GM21619 (cell line): Measurements from ENCODE around the gene A3GALT2.
"Not testable (repeated sequence)": the region's sequence is repeated elsewhere in the genome, so short reads cannot be mapped to it uniquely, and the experiment has no call there.

ENCODE experiments used
- ATAC-seq: cut with Tn5 transposase; IDR thresholded peaks from one replicate; pipeline ENCODE4 v1.9.1; 2021; ENCODE audit not compliant: unreplicated experiment

The A3GALT2 gene

DNA sequence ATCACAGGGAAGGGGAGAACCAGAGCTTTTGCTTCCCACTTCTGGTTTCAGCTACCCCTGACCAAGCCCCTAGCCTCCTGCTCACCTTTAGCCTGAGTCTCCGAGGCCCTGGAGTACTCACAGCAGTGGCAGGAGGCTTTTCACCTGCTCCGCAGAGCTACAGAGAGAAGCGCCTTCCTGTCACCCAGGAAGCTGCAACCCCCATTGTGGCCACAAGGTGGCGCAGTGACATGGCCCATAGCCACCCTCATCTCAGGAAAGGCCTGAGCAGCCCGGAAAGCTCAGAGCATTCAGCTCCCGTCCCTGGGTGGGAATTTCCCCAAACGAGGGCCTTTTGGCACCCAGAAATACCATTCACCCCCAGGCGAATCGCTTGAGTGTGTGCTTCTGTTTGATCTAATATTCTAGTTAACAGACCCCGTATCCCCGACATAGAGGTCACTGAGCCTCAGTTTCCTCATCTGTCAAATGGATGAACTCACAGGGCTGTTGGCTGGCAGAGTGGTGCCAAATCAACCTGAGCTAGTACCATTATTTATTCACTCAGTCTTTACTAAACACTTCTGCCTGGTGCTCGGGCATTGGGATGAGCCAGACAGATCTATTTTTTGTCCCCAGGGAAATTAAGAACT is 25.3 kb downstream of the A3GALT2 start:
- no peak for ATAC-seq

DNA sequence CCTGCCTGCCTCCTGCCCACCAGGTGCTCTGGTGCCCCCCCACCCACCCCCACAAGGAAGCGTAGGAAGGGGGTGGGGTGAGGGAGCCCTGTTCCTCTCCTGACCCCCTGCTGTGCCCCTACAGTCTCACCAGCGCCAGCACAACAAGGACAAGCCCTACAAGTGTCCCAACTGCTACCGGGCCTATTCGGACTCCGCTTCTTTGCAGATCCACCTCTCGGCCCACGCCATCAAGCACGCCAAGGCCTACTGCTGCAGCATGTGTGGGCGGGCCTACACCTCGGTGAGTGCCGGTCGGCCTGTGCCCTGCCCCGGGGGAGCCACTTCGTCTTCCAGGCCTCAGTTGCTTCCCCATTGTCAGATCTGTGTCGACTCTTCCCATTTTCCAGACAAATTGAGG is 25.9 kb downstream of the A3GALT2 start:
- no peak for ATAC-seq

DNA sequence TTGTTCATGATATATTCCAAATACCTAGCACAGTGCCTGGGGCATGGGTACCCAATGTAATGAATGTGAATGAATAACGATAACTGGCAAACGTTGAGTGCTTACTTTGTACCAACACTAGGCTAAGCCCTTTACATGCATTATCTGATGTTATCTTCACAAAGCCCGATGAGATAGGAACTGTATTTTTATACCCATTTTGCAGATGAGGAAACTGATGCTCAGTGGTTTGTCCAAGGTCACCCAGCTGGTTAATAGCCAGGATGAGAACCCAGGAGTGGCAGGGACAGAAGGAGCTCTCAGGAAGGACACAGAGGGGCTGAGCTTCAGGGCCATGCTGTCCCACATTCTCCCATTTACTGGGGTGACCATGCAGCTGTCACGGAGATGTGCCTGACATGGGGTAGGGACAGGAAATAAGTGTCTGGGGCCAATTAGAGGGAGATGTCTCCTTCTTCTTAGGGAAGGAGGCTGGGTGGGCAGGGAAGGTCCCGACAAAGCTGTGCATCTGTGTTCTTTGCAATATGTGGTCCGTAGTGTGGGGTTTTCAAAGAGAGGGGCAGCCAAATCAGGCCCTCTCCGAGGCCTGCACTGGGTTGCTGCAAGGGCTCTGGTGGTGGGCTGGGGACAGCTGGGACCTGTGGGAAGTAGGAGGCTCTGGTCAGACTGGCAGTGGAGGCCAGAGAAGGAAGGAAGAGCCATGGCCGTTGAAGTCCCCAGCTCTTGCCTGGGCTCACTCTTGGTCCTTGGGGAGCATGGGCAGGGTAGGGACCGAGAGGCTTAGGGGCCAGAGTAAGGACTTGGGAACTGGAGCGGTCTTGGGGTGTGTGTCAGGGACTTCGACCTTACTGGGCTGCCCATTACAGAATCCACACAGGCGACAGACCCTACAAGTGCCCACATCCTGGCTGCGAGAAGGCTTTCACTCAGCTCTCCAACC is 26.6 kb downstream of the A3GALT2 start:
- ATAC-seq = no peak

DNA sequence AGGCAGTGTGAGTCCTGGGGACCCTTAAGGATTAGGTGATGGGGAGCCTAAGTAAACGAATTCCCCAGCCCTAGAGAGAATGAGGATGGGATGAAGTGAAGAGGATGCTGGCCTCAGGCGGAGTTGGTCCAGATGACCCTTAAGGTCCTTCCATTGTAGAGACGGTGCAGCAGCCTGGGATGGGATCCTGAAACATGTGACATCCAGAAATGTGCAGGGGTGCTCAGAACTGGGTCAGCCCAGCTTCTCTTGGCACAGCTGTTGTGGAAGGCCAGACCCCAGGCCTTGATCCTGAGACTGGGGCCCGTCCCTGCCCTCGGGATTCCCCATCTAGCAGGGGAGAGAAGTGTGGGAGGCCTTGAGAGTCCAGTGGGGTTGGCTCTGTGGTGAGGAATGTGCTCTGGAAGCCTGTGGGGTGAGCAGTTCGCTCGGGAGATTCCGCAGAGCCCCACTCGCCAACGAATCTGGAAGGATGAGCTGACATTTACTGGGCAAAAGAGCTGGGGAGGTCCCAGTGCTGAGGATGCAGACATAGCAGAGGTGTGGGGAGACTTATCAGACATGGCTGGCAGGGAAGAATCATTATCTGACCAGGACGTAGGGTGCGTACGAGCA is 28.1 kb downstream of the A3GALT2 start:
- no peak for ATAC-seq

DNA sequence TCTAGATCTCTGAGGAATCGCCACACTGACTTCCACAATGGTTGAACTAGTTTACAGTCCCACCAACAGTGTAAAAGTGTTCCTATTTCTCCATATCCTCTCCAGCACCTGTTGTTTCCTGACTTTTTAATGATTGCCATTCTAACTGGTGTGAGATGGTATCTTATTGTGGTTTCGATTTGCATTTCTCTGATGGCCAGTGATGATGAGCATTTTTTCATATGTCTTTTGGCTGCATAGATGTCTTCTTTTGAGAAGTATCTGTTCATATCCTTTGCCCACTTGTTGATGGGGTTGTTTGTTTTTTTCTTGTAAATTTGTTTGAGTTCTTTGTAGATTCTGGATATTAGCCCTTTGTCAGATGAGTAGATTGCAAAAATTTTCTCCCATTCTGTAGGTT is 30.3 kb downstream of the A3GALT2 start:
- ATAC-seq = not testable (repeated sequence)

DNA sequence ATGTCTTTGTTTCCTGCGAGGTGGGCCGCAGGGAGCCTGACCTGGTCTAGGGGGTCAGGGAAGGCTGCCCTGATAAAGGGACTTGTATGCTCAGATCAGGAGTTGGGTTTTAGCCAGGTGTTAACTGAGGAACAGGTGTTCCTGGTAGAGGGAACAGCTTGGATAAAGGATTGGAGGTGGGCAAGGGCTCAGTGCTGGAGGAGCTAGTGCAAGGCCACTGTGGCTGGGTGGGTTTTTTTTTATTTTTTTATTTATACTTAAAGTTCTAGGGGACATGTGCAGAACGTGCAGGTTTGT is 31.1 kb downstream of the A3GALT2 start:
- no peak for ATAC-seq

DNA sequence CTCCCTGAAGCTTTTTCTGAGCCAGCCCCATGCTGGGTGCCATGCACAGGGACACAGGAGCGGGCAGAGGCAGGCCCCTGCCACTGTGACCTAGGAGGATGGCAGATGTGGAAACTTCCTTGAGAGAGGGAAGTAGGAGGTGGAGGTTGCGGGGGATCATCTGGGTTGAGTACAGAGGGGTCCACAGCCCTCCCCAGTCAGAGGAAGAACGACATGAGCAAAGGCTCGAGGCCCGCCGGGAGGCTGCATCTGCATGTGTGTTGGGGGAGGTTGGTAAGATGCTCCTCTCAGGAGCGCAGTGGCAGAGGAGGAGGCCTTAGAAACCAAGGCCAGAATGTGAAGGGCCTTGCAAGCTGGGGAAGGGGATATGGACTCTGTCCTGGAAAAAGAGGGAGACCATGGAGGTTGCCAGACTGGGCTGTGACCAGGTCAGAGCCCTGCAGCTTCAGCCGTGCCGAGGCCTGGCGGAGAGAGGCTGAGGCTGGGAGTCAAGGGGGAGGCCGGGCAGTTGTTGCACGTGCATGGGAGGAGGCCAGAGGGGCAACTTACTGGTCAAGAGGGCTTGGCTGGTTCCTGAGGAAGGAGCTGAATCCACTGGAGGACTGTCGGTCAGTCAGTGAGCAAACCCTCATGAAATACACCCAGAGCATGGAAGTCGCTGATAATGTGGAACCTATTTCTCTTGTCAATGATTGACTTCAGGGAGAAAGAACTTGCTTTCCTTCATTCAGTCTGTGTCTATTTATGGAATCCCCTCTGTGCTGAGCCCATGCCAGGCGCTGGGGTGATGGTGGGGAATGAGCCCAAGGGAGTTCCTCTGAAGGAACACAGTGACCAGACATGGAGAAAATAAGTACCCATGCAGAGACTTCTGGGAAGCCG is 31.7 kb downstream of the A3GALT2 start:
- ATAC-seq = no peak

DNA sequence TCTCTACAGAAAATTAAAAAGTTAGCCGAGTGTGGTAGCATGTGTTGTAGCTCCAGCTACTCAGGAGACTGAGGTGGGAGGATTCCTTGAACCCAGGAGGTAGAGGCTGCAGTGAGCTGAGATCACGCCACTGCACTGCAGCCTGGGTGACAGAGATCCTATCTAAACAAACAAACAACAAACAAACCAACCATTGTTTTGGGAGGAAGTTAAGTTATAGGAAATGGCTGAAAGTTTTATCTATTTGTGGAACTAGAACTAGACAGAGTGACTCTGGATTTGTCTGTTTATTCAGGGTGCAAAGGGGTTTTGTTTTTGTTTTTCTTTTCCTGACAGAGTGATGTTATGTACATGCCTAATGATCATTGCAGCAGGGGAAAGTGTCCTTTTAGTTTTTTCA is 33.6 kb downstream of the A3GALT2 start:
- no peak for ATAC-seq

DNA sequence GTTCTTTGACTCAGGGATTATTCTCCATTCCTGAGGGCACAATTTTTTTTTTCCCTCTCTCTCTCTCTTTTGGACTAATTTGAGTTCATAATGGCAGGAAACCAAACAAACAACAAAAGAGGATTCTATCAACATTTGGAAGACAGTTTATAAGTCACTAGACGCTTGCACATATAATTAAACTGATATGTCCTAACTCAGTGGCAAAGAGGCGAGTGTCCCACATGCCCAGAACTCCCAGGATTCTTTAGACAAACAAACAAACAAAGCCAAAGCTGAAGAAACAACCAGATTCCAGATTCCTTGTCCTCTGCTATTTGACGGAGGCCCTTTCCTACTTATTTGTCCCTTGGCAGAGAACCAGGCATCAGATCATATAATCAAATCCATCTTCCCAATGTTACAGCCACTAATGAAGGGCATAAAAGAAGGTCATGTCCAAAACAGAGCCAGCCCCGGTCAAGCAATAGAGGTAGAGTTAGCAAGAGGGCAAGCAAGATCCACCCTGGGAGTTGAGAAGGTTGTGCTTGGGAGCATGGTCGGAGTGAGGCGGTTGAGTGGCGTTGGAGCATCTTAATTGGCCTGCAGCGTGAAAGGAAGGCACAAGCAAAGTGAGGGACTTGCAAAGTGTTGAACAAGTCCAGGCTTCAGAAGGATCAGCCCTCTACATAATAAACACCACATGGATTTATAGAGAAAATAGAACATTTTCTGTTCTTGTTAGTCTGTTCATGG is 34.3 kb downstream of the A3GALT2 start:
- no peak for ATAC-seq

DNA sequence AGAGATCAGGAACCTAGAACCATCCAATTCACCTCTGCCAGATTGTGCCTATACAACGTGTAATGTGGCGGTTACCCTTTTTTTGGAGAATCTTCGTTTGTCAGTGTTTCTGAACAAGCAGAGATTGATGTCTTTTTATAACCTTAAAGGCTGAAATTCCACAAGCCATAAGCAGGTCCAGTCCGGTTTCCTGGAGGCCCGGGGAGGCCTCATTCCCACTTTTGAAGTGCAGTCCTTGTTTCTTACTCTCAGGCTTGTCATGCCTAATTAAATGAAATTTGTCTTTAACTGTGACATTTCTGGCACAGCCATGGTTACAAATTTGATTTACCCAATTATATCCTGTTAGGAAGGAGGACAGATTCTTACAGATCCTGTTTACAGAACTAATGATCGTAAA is 36.8 kb downstream of the A3GALT2 start:
- ATAC-seq = no peak

DNA sequence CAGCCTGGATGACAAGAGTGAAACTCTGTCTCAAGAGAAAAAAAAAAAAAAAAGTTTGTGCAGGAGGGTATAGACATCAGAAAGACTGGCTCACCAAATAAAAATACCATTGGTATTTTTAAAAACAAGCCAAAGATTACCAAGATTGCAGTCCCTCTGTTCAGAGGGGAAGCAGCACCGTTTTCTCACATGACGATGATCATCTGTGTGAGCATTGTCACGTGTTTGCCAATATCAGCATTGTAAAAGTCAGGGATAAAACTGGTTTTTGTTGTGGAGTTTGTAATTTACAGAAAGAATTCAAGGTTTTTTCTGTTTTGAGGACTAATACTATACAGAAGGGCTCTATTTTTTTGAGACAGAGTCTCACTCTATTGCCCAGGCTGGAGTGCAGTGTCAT is 38.1 kb downstream of the A3GALT2 start:
- ATAC-seq = no peak

DNA sequence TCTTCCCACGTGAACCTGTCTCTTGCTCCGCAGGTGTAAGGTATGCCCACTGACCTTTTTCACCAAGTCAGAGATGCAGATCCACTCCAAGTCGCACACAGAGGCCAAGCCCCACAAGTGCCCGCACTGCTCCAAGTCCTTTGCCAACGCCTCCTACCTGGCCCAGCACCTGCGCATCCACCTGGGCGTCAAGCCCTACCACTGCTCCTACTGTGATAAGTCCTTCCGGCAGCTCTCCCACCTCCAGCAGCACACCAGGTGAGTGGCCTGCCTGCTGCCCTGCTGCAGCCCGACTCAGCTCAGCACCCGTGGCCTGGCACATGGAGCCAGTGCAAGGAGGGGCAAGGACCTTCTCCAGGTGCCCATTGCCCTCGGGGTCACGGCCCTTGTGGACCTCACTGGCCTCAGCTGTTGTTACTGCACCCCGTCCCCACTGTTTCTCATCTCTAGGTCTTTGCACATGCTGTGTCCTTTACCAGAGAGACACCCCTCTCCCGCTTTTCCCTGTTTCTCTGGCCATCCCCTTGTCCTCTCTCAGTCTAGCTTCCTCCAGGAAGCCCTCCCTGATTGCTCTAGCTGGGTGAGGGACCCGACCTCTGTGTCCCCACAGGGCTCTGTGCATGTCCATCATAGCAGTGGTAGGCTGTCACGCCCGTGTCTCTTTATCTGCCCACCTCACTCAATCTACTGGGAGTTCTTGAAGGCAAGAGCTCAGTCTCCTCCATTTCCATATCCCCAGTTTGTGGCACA is 39.2 kb downstream of the A3GALT2 start:
- ATAC-seq = no peak

DNA sequence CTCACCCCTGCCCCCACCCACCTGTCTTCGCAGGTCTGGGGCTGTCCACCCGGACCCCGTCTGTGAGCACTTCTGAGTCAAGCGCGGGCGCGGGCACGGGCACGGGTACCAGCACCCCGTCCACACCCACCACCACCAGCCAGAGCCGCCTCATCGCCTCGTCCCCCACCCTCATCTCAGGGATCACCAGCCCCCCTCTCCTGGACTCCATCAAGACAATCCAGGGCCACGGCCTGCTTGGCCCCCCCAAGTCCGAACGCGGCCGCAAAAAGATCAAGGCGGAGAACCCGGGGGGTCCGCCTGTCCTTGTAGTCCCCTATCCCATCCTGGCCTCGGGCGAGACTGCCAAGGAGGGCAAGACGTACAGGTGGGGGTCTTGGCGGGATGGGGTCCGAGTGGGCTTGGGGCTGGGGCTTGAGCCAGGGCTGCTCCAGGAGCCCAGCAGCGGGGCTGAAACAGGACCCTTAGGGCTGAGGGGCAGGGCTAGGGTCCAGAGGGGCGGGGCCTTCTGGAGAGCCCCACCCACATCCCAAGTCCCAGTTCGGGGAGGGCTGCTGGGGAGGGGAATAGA is 40.7 kb downstream of the A3GALT2 start:
- ATAC-seq = no peak

DNA sequence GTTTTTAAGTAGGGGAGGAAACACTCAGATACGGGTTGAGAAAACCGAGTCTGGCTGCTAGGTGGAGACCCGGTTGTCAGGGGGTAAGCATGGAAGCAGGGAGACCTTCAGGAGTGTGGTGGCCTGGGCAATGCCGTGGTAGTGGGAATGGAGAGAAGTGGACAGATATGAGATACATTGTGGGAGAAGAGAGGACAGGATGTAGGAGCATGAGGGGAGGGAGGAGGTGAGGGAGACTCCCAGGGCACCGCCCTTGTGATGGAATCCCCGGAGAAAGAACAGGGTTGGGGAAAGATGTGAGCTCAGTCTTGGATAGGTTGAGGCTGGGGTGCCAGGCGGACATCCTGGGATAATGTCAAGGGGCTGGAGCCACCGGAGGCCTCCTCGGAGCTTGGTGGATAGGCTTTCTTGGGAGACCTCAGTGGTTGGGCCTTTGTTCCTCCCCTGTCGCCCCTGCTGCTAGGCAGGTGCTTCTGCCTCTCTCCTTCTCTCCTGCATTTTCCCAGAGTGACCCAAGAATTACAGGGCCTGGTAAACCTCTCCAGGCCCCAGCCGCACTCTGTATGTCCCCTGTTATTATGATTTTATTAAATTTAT is 43.3 kb downstream of the A3GALT2 start:
- no peak for ATAC-seq

DNA sequence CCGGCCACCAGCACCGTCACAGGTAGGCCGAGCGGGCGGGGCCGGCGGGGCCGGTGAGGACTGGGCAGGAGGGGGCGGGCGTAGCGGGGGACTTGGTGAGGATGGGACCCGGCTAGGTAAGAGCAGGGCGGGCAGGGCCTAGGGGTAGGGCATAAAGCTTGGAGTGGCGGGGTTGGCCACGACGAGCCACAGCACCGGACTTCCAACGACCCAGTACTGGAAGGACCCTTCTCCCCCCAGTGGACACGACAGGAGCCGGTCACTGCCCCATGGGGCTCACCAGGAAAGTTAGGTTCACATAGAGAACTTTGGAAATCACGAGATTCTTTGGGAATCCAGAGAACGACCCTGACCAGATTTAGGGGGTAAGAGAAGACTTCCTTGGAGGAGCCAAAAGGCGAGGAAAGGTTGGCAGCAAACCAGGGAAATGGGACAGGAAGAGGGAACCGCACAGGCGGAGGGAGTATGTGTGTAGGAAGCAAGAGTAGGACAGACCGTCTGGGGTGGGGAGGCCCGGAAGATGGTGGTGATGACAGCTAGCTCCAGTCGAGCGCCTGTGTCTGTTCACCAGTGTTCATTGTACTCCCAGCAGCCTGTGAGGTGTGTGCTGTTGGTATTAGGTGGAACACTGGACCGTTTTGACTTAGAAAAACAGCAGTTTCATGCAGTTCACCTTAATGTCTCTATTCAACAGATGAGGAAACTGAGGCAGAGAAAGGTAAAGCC is 44.2 kb downstream of the A3GALT2 start:
- no peak for ATAC-seq

DNA sequence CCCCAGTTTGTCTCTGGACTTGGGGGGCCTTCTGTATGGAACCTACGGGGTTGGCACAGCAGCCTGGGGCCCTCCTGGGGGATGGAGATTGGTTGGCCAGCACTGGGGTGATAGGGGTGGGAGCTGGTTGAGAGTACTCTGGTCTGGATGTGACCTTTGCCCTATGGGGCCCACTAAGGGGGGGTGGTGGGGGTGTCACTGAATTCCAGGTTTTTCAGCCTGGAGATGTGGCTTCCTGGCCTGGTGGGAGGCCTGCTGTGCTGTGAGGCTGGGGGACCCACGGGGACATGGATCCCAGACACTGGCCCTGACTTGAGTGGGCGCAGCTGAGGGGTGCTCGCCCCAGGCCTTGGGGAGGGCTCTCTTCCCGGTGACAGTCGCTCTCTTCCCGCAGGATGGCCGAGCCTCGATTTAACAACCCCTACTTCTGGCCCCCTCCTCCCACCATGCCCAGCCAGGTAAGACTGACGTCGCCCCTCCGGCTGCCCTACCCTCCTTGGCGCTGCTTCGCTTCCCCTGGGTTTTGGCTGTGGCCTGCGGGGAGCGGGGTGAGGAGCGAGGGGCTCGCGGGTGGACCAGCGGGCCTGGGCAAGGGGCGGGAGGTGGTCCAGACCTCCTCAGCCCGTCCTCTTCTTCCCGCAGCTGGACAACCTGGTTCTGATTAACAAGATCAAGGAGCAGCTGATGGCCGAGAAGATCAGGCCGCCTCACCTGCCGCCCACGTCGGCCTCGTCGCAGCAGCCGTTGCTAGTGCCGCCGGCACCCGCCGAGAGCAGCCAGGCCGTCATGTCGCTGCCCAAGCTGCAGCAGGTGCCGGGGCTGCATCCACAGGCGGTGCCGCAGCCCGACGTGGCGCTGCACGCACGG is 45.0 kb downstream of the A3GALT2 start:
- ATAC-seq = no peak

DNA sequence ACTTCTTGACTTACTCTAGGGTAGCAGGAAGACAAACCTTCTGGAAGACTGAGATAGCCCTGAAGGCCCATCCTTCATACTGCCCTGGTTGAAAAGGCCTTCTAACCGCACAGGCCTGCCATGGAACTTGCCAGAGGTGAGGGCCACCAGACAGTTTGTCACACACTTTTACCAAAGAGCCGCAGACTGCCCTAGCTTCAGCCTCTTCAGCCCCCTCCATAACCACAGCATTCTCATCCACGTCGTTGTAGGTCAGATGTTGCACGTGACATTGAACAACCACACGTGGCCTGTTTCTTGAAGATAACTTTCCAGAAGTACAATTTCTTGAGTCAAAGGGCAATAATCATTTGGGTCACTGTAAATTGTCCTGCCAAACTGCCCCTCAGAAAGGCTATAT is 45.7 kb downstream of the A3GALT2 start:
- ATAC-seq = no peak

DNA sequence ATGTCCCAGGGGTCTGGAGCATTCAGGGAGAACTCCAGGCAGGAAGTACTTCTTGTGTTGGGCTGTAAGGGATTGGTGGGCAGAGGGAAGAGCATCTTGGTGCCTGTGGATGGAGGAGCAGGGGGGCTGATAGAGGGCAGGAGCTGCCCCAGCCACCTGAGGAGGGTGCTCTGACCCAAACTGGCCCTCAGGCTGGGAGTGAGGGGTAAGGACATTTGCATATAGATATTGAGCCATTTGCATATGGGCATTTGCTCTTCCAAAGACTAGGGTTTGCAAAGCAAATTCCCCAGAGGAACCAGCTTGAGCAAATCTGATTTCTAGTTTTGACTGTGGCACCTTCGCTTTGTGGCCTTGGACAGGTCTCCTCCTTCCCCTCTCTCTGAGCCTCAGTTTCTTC is 46.5 kb downstream of the A3GALT2 start:
- no peak for ATAC-seq
